HG02623 (cell line): Measurements from ENCODE around the gene TJP1.
"Not testable (repeated sequence)": the region's sequence is repeated elsewhere in the genome, so short reads cannot be mapped to it uniquely, and the experiment has no call there.

ENCODE experiments used
- ATAC-seq: cut with Tn5 transposase; IDR thresholded peaks from one replicate; pipeline ENCODE4 v1.9.1; 2021; ENCODE audit warnings: moderate library complexity; ENCODE audit not compliant: unreplicated experiment

Gene TJP1

DNA sequence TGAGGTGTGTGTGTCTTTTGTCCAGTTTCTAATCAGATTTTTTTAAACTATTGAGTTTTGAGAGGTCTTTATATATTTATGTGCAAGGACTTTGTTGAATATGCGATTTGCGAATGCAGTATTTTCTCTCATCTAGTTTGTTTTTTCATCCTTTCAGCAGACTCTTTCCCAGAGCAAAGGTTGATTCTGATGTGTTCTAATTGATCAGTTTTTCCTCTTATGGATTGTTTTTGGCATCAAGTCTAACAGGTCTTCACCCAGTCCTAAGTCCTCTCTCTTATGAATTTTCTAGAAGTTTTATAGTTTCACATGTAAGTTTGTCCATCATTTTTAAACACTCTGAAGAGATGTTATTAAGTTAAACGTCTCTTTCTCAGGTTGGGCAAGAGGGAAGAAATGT is 17.8 kb upstream of the TJP1 start:
- no peak for ATAC-seq

- ATAC-seq = no peak
These were observed 16.2 kb upstream of the TJP1 start for GRCh38 chr15:29838352-29839010.

GRCh38 chr15:29835301-29835700 is 13.0 kb upstream of the TJP1 start:
- no peak for ATAC-seq

DNA sequence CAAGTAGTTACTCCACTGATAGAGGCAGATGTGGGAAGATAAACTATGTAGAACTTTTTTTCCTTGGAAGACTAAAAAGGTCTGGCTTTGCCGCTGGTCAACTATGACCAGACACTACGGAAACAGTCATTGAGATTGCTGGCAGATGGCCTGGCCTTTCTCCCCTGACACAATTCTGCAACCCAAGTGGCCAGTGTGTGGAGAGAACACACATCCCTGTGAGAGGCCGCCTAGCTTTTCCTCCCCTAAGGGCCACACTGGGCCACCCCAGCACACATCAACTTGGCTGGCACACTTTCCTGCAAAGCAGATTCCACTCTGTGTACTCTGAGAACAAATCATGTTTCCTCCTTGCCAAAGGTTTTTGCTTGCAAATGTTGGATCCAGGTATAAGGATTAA is 10.4 kb upstream of the TJP1 start:
- no peak for ATAC-seq

DNA sequence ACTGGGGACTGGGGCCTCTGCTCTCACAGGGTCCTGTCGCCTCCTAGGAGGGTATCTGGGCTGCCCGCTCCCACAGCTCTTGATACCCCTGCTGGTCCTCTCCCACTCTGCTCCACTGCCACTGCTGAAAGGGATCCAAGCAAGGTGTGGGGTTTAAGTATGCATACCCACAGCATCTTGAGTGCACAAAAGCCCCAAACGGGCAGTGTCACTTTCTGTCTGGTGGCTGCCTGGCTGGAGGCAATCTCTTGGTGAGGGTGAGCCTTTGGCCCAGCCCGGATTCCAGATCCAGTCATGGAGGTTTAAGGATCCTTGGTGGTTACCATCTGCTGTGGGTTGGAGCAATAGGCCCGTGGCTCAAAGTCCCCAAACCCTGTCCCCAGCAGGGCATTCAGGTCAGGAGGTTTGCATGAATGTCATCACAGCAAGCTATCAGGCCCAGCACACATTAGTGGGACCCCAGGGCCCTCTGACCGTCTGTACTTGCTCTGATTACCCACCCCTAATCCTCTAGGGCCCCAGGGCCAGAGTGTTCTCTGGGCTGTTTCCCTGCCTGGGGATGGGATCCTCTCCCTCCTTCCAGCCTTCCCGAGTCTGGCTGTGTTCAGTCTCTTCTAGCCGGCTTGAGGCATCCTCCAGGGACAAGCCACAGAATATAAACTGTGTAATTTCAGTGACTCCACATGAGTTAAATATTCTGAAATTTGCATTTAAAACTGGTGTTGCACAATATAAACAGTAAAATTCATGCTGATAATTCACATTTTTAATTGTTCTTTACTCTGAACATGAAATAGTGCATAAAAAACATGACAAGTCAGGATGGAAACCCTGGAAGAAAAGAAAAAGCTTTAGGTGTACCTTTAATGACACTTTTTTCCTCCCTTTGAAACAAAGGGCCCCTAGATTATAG is 4.9 kb upstream of the TJP1 start:
- no peak for ATAC-seq

GRCh38 chr15:29825227-29825626 is 3.0 kb upstream of the TJP1 start:
- ATAC-seq = no peak

DNA sequence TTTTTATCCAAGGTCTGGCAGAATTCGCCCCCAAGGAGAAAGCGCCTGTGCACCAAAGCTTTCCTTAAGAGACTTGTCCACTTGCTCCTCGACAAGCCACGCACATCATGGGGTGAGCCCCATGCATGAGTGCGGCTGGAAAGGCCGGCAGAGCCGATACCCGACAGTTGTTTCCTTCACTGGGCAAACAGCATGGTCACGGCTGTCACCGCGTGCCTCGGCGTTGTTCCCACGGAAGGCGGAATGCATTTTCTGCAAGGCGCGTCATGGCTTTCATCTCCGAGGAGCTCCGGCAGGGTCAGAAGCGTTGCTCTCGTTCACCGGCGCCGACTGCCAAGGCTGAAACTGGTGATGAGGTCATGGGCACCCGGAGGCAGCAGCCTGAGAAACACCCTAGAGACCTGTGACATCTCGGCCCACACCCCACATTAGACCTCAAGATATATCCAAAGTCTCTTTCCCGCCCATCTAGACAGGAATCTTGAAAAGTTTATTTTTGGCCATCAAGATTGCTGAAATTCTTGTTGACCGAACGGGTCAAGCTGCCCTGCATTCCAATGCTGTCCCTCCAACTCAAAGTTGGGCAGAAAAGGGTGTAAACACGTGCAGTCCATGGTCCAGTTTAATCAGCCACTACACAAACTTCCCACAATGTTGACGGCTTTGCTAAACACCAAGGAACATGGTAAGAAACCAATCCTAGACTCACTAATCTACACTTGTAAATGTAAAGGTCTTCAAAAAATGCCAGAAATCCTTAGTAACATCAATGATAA is 604 bp upstream of the TJP1 start:
- no peak for ATAC-seq

DNA sequence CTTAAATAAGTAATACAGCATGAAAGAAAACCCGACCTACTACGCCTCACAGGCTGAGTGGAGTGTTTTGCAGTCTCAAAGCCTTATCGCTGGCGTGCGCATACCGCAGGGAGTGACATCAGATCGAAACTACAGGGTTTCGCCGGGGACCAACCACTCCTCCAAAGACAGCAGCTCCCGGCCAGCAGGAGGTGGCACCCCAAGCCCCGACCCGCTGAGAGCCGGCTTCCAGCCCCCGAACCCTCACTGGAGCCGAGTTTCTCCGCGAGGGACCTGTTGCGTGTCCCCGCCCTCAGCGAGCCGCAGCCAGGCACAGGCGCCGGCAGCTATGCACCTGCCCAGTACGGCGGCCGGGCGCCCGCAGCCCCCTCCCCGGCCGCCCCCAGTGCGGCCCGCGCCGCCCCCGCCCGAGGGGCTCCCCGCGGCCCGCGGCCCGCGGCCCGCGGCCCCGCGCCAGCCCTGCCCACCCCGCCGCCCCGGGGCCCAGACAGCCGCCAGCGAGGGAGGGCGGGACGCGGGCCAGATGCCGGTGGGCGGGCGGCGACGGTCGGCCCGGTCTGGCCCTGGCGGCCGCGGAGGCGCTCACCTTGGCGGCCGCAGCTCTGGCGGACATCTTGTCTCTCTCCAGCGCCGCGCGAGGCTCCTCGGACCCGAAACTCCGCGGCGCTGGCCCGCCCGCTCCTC is 710 bp downstream of the TJP1 start:
- no peak for ATAC-seq

GRCh38 chr15:29820394-29821154 is 1.7 kb downstream of the TJP1 start:
- no peak for ATAC-seq

DNA sequence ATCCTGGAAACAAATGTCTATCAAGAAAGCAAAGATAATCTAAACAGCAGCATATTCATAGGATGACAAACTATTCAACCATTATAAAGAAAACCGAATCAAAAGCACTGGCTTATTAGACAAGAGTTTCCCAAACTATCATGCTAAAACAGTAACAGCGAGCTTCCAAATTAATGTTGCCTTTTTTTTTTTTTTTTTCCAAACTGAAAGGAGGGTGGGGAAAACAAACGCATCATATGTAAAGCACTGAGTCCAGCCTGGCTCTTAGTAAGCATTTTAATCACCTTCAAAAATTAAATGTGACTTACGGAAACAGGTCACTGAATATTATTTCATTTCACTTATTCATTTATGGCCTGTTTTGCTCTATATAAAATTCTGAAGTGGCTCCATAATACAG is 2.3 kb downstream of the TJP1 start:
- ATAC-seq = no peak

GRCh38 chr15:29818141-29818540 is 4.1 kb downstream of the TJP1 start:
- no peak for ATAC-seq

DNA sequence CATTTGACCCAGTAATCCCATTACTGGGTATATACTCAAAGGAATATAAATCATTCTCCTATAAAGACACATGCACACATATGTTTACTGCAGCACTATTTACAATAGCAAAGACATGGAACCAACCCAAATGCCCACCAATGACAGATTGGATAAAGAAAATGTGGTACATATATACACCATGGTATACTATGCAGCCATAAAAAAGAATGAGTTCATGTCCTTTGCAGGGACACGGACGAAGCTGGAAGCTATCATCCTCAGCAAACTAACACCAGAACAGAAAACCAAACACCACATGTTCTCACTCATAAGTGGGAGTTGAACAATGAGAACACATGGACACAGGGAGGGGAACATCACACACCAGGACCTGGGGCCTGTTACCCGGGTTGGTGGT is 4.8 kb downstream of the TJP1 start:
- not testable (repeated sequence) for ATAC-seq

DNA sequence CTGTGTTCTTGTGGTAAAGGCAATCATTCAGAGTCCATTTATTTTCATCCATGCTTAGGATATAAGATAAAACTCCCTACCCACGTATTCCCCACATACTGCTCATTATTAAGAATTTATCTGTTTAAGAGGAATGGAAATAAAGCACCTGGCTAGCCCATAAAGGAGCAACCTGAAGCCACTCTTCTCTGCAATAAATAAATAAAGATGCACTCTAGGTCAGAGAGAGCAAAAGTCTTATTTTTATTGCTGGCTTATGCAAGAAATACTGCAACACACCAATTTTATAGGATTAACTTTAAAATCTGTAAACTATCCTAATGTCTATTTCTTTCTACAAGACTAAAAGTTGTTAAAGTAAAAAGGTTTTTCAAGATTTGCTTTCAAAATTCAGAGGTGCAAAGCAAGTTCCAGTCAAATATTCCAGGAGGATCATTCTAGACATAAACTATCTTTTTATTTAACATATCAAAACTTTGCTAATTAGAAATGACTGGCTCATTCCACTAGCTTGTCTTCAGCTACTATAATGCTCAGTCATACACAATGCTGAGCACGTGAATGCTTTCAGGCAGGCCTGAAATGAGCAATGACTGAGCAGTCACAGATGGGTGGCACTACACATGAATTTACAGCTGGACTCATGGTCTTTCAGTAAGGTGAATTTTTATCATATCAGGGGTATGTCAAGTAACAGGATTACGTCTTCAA is 7.1 kb downstream of the TJP1 start:
- no peak for ATAC-seq

DNA sequence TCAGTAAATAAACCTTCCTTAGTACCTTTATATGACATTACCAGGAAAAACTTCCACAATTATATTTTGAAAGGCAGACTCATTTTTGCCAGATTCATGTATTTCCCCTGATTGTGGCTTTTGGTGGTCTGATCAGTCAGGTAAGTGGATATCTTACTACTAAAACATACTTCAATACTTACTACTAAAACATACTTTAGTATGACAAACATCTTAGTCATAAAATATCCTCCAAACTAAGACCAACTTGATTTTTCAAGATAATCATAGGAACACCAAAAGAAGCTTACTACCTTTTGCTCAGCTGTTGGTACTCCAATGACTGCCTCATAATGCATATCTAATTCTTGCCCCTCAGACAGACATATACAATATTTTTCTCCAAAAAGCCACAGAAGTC is 9.3 kb downstream of the TJP1 start:
- ATAC-seq = no peak

DNA sequence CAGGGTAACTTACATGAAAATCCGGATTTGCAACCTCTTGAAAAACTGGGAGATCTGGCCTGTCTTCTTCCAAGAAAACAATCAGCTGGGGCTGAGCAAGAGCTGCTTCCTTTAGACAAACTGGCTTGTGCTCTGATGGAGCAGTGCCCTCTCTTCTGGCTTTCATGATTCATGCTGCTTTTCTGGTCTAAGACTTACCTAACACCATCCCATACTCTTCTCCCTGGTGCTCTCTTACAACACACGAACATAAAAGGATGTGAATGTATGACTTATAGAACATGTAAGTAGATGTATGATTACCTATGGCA is 9.9 kb downstream of the TJP1 start:
- no peak for ATAC-seq

GRCh38 chr15:29811691-29812383 is 10.4 kb downstream of the TJP1 start:
- no peak for ATAC-seq

DNA sequence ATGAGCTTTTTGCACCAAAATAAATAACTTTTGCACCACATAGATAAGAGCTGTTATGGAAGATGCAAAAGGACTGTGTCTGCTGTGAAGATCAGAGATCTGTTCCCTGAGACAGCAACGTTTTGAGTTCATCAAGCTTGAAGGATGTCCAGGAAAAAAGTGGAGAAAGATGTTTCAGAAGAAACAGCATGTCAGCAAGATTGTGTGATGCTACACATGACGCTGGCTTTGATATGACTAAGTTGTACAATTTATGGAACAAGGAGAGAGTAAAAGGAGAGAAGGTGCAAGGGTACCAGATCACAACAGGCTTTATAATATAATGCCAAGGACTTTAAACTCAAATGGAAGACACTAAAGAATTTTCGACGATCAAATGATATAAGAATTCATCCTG is 16.6 kb downstream of the TJP1 start:
- ATAC-seq = no peak

DNA sequence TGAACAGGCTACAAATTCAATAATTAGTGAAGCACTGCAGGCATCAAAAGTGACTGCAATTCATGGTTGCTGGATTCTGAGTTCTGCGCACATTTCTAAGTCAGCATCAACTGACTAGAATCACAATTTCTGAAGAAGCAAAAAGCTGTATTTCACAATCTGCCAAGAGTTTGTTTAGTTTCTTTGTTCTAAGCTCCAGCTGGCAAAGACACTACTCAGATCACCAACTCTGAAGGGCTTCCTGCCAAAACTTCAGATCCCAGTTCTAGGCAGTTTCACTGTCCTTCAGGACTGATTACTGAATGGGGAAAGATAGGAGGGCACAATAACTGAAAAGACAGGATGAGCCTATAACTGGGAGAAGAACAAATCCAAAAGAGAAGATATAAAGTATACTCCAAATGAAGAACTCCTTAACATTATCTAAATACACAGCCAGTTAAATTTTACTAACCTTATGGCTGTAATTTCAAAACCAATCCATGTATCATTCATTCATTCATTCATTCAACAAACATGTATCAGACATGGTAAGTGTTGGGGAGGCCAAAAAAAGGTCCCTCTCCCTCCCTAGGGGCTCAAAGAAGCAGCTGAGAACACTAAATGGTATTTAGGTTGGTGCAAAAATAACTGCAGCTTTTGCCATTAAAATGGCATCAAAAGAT is 17.1 kb downstream of the TJP1 start:
- no peak for ATAC-seq

GRCh38 chr15:29802411-29802810 is 19.9 kb downstream of the TJP1 start:
- ATAC-seq = no peak
